ENCODE results near the gene AP3B1.
A peak's percentile ranks its signal among the peaks of the same experiment; 100 is the strongest.

Gene AP3B1, protein sequence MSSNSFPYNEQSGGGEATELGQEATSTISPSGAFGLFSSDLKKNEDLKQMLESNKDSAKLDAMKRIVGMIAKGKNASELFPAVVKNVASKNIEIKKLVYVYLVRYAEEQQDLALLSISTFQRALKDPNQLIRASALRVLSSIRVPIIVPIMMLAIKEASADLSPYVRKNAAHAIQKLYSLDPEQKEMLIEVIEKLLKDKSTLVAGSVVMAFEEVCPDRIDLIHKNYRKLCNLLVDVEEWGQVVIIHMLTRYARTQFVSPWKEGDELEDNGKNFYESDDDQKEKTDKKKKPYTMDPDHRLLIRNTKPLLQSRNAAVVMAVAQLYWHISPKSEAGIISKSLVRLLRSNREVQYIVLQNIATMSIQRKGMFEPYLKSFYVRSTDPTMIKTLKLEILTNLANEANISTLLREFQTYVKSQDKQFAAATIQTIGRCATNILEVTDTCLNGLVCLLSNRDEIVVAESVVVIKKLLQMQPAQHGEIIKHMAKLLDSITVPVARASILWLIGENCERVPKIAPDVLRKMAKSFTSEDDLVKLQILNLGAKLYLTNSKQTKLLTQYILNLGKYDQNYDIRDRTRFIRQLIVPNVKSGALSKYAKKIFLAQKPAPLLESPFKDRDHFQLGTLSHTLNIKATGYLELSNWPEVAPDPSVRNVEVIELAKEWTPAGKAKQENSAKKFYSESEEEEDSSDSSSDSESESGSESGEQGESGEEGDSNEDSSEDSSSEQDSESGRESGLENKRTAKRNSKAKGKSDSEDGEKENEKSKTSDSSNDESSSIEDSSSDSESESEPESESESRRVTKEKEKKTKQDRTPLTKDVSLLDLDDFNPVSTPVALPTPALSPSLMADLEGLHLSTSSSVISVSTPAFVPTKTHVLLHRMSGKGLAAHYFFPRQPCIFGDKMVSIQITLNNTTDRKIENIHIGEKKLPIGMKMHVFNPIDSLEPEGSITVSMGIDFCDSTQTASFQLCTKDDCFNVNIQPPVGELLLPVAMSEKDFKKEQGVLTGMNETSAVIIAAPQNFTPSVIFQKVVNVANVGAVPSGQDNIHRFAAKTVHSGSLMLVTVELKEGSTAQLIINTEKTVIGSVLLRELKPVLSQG

GRCh38 chr5:78294248-78295034 is at the start of gene AP3B1:
Gene AP3B1, minus strand, starts transcription at chr5:78294698. Its CDS starts 119 bp downstream, at chr5:78294579.
- peak; percentile 97 for DNase-seq

DNA sequence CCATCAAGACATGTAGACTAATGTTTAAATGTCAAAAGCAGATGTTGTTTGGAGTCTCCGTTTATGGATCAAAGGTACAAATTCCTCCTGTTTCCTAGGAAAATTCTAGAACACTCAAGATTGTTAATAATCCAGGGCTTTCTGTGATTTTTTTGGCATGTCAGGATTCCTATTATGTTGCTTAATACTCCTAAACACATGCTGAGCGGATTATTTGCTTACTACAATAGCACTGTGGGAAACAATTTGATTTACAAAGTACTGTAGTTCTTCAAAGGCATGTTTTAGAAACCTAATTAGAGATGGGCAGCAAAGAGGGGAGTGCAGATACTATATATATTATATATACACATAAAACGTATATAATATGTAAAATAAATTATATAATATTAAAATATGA is 46.9 kb upstream of the AP3B1 start:
- DNase-seq, result no peak

- DNase-seq, result no peak
Observed at GRCh38 chr5:78339617-78340436, 45.3 kb upstream of the AP3B1 start.

DNA sequence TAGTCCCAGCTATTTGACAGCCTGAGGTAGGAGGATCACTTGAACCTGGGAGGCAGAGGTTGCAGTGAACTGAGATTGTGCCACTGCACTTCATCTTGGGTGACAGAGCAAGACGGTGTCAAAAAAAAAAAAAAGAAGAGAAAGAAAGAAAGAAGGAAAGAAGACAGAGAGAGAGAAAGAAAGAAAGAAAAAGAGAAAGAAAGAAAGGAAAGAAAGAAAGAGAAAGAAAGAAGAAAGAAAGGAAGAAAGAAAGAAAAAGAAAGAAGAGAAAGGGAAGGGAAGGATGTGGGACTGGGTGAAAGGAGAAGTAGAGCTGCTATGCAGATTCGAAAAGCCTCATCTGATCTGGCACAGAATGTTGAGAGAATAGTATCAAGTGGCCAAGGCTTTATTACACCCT is 42.2 kb upstream of the AP3B1 start:
- no peak for DNase-seq

- DNase-seq, result no peak
Observed at GRCh38 chr5:78335976-78336375, 41.5 kb upstream of the AP3B1 start.

DNA sequence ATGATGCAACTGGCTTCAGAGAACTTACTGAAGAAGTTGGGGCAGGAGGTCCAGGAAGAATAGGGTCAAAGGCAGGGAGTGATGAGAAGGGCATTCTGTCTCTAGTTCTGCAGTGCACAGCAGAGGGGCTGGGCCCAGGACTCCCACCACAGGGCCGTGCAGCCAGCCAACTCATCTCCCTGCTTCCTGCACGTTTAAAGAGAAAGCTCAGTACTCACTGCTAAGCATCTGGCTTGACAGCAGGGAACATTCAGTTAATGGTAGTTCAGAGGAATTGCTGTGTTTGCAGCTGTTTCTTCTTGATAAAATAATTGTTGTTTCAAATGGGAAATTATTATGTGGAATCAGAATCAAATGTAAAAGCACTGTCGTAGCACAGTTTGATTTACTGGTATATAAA is 40.3 kb upstream of the AP3B1 start:
- no peak for DNase-seq

- DNase-seq, result no peak
Observed at GRCh38 chr5:78331523-78332080, 37.1 kb upstream of the AP3B1 start.

DNA sequence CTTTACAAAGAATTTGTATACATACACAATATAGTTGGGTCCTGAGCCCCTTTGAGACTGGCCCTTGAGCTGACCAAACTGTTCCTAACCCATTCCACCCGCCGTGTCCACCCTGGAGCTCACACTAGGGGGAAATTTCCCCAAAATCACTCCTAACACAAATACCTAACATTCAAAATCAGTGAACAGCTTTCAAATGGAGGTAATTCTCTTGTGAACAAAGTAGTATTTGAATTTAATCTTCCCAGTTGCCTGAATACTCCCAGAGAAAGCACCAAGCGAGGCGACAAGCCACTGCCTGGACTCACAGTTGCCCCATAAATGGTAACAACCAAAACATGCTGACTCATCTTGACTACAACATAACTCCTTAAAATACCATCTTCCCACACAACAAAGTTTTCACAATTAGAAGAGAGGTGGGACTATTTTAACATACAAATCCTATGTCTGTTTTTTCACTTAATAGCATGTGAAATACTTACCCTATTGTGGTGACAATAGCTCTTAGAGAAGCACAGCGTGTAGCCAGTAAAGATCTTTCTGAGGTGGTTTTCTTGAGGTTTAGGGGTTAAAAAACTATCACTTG is 34.2 kb upstream of the AP3B1 start:
- no peak for DNase-seq

- DNase-seq, result no peak
Observed at GRCh38 chr5:78327761-78328510, 33.4 kb upstream of the AP3B1 start.

DNA sequence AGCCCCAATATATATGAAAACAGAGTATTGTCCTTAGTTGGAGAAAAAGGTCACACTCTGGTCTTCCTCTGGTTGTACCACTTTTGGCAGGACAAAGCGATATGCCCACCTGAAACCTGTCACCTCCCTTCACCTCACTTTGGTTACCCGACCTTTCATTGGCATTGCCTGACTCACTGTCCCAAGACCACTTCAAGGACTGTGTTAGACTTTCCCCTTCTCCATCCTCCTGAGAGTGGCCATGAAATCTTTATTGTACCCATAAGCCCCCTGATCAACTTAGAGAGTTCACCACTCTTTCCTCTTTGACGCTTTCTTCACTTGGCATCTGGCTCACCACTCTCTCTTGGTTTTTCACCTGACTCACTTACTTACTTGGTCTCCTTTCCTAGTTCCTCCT is 32.4 kb upstream of the AP3B1 start:
- no peak for DNase-seq

- no peak for DNase-seq
Observed at GRCh38 chr5:78323241-78323640, 28.7 kb upstream of the AP3B1 start.

DNA sequence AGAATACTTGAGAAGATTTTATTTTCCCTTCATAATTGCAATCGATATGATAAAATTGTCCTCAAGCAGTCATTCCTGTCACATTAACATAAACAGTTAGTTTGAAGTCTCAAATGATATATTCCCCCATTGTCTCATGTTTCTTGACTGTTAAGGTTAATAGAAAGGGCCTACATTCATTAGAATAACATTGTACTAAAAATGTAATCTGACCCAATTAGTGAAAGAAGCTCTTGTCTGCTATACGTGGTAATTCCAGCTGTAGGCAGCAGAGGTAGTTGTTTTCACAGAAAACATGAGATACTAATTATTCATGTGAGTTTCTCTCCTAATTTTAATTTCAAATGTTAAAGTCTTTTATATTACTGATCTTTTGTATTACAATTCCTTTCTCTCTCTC is 25.9 kb upstream of the AP3B1 start:
- no peak for DNase-seq

GRCh38 chr5:78318337-78318736 is 23.8 kb upstream of the AP3B1 start:
- no peak for DNase-seq

DNA sequence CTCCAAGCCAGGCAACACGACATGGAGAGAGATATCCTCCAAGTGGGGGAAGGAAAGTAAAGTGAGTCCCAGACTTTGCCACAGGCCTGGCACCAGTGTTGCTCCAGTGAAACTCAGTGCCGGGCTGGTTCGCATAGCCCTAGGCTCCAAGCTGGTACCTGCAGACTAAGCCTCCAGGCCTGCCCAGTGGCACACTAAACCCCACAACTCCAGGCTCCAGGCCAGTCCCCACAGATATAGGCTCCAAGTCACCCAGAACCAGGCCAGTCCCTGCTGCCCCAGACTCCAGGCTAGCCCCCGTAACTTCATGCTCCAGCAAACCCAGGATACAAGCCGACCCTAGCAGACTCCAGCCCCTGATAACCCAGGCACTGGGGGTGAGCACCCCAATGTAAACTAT is 23.0 kb upstream of the AP3B1 start:
- no peak for DNase-seq

DNA sequence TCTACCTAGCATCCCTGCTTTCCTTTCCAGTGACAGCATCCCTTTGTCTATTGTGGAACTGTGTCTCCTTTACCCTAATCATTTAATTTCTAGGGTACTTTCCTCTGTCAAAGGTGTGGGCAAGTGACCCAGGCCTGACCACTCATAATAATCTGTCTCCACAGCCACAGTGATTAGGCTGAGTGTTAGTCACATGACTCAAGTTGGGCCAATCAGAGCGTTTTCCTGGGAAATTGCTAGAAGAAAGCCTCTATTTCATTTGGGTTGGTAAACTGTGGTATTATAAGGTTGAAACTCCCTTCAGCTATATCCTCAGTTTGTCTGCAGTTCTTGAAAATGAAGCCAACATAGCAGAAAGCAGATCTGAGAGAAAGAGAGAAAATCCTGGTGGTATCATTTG is 14.2 kb upstream of the AP3B1 start:
- no peak for DNase-seq

DNA sequence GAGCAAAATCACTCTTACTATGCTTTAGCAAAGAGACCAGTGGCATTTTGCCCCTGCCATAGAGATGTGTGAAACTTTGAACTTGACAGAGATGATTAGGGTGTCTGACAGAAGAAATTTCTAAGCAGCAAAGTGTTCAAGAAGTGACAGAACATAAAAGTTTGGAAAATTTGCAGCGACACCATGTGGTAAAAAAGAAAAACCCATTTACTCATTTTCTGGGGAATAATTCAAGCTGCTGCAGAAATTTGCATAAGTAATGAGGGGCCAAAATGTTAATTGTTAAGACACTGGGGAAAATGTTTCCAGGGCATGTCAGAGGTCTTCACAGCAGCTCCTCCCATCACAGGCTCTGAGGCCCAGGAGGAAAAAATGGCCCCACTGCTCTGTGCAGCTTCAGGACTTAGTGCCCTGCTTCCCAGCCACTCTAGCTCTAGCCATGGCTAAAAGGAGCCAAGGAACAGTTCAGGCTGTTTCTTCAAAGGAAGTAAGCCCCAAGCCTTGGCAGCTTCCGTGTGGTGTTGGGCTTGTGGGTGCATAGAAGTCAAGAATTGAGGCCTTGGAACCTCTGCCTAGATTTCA is 6.1 kb upstream of the AP3B1 start:
- no peak for DNase-seq

DNA sequence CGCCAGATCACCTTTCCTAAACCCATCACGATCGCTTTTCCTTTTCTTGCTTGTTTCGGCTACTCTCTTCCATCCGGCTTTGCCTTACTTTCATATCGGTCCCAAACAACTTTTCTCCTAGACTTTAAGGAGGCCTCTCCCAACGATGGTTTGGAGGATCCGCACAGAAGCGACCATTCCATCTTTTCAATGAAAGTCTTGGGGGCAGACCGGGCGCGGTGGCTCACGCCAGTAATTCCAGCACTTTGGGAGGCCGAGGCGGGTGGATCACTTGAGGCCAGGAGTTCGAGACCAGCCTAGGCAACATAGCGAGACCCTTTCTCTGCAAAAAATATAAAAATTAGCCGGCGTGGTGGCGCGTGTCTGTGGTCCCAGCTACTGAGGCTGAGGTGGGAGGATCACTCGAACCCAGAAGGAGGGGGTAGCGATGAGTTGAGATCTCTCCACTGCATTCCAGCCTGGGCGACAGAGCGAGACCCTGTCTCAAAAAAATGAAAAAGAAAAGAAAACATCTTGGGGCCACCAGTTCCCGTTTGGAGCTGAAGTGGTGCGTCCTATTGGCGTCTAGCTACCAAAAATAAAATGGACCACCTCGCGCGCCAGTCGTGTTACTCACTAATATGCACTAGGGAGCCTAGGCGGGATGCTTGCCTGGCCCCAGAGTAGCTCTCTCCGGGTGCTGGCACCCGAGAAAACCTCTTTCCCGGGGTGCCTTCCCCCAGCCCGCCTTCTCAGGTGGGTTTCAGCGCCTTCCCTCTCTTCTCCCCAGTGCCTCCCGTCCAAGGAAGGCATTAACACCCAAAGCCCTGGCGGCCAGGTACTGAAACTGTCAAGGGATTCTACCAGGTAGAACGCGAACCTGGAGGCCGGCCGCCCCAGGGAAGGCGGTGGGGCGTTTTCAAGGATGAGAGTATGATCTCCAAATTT is 800 bp upstream of the AP3B1 start:
- peak; percentile 46 for DNase-seq

DNA sequence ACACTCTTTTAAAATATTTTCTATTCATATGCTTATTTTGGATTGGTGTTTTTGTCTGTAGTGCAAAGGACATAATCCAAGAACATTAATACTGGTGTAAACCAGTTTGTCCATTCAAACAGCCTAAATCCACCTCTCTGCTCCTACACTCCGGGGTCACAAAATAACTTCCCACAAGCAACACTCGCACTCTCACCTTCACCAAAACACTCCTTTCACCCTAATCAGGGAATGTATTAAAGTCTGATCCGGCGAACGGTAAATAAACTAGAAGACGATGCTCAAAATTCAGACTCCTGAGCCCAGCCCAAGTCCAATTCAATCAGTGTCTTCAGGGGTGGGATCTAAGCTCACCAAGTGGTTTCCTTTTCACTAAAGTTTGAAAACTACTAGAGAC is 649 bp downstream of the AP3B1 start:
- no peak for DNase-seq

DNA sequence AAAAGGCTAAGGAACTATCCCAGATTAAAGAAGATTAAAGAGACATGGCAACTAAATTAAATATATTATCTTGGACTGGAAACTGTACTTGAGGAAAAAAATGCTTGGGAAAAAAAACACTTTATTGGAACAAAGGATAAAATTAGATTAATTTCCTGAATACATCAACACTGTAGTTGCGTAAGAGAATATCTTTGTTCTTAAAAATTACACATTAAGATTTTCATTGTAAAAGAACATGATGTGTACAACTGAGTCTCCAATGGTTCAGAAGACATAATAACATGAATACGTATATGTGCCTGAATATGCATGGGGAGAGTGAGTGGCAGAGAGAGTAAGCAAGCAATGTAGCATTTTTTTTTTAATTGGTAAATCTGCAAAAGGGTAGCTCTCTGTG is 2.8 kb downstream of the AP3B1 start:
- no peak for DNase-seq
